ENCODE results near the gene KDELR1.

- TF ChIP-seq, protein P1, sequence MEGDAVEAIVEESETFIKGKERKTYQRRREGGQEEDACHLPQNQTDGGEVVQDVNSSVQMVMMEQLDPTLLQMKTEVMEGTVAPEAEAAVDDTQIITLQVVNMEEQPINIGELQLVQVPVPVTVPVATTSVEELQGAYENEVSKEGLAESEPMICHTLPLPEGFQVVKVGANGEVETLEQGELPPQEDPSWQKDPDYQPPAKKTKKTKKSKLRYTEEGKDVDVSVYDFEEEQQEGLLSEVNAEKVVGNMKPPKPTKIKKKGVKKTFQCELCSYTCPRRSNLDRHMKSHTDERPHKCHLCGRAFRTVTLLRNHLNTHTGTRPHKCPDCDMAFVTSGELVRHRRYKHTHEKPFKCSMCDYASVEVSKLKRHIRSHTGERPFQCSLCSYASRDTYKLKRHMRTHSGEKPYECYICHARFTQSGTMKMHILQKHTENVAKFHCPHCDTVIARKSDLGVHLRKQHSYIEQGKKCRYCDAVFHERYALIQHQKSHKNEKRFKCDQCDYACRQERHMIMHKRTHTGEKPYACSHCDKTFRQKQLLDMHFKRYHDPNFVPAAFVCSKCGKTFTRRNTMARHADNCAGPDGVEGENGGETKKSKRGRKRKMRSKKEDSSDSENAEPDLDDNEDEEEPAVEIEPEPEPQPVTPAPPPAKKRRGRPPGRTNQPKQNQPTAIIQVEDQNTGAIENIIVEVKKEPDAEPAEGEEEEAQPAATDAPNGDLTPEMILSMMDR (IDR thresholded peaks at IDR 0.05) = no peak
- no peak for TF ChIP-seq POLR2A (IDR thresholded peaks at IDR 0.05)
Measured at GRCh38 chr19:48338253-48338755, 53.0 kb downstream of the KDELR1 start.
